ENCODE data around the gene DMWD.
"Not testable (repeated sequence)": the region's sequence is repeated elsewhere in the genome, so short reads cannot be mapped to it uniquely, and the experiment has no call there.

The DMWD gene

GRCh38 chr19:45769821-45770191, 22.8 kb downstream of the DMWD start:
- no peak for DNase-seq

GRCh38 chr19:45768984-45769782, 23.5 kb downstream of the DMWD start, which contains the start of gene SIX5:
Gene SIX5, minus strand, starts transcription at chr19:45769252. Its CDS starts 408 bp downstream, at chr19:45768844.
- peak; percentile 98 for DNase-seq

- DNase-seq = no peak
Measured at GRCh38 chr19:45768655-45768983, 24.0 kb downstream of the DMWD start.

- DNase-seq = no peak
Measured at GRCh38 chr19:45767881-45768654, 24.6 kb downstream of the DMWD start.

- DNase-seq = peak; percentile 79
Measured at GRCh38 chr19:45767410-45767880, 25.2 kb downstream of the DMWD start.

GRCh38 chr19:45766869-45767346, 25.7 kb downstream of the DMWD start:
- DNase-seq = no peak

GRCh38 chr19:45766296-45766868, 26.3 kb downstream of the DMWD start:
- no peak for DNase-seq

- no peak for DNase-seq
Measured at GRCh38 chr19:45765702-45766295, 26.8 kb downstream of the DMWD start.

- no peak for DNase-seq
Measured at GRCh38 chr19:45764945-45765701, 27.5 kb downstream of the DMWD start.

GRCh38 chr19:45764475-45764874, 28.2 kb downstream of the DMWD start:
- no peak for DNase-seq

GRCh38 chr19:45763691-45764294, 28.9 kb downstream of the DMWD start:
- no peak for DNase-seq

- DNase-seq = no peak
Measured at GRCh38 chr19:45762870-45763631, 29.6 kb downstream of the DMWD start.

- no peak for DNase-seq
Measured at GRCh38 chr19:45761714-45762113, 30.9 kb downstream of the DMWD start.

GRCh38 chr19:45758921-45759320, 33.7 kb downstream of the DMWD start:
- no peak for DNase-seq

GRCh38 chr19:45757695-45758094, 35.0 kb downstream of the DMWD start:
- no peak for DNase-seq

- no peak for DNase-seq
Measured at GRCh38 chr19:45754323-45754722, 38.3 kb downstream of the DMWD start.

- DNase-seq = no peak
Measured at GRCh38 chr19:45753548-45753947, 39.1 kb downstream of the DMWD start.

- no peak for DNase-seq
Measured at GRCh38 chr19:45752639-45753038, 40.0 kb downstream of the DMWD start.

- DNase-seq = not testable (repeated sequence)
Measured at GRCh38 chr19:45751483-45751882, 41.2 kb downstream of the DMWD start.

- DNase-seq = no peak
Measured at GRCh38 chr19:45747513-45747912, 45.1 kb downstream of the DMWD start.

- no peak for DNase-seq
Measured at GRCh38 chr19:45746866-45747265, 45.8 kb downstream of the DMWD start.

All from NCI-H510A (cell line).